GM18505 (cell line): ENCODE measurements around the gene EPHB6.

Source experiments
- ATAC-seq: cut with Tn5 transposase; IDR thresholded peaks from one replicate; pipeline ENCODE4 v1.9.1; 2021; ENCODE audit not compliant: unreplicated experiment
- POLR2A ChIP-seq: IDR thresholded peaks from 4 replicates; pipeline ENCODE4 v1.6.1; 2011; ENCODE audit warnings: borderline replicate concordance; ENCODE audit not compliant: insufficient read depth, insufficient read length; ENCODE audit errors: extremely low read depth

EPHB6 gene, protein sequence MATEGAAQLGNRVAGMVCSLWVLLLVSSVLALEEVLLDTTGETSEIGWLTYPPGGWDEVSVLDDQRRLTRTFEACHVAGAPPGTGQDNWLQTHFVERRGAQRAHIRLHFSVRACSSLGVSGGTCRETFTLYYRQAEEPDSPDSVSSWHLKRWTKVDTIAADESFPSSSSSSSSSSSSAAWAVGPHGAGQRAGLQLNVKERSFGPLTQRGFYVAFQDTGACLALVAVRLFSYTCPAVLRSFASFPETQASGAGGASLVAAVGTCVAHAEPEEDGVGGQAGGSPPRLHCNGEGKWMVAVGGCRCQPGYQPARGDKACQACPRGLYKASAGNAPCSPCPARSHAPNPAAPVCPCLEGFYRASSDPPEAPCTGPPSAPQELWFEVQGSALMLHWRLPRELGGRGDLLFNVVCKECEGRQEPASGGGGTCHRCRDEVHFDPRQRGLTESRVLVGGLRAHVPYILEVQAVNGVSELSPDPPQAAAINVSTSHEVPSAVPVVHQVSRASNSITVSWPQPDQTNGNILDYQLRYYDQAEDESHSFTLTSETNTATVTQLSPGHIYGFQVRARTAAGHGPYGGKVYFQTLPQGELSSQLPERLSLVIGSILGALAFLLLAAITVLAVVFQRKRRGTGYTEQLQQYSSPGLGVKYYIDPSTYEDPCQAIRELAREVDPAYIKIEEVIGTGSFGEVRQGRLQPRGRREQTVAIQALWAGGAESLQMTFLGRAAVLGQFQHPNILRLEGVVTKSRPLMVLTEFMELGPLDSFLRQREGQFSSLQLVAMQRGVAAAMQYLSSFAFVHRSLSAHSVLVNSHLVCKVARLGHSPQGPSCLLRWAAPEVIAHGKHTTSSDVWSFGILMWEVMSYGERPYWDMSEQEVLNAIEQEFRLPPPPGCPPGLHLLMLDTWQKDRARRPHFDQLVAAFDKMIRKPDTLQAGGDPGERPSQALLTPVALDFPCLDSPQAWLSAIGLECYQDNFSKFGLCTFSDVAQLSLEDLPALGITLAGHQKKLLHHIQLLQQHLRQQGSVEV

GRCh38 chr7:142854372-142855113 is at the start of gene EPHB6:
Gene EPHB6, plus strand, starts transcription at chr7:142855076. Its CDS starts 8,152 bp downstream, at chr7:142863228.
- TF ChIP-seq POLR2A: no peak
- peak; percentile 55 for ATAC-seq

- no peak for ATAC-seq
- TF ChIP-seq POLR2A: no peak
These were observed 49.4 kb upstream of the EPHB6 start for GRCh38 chr7:142805350-142806021.

DNA sequence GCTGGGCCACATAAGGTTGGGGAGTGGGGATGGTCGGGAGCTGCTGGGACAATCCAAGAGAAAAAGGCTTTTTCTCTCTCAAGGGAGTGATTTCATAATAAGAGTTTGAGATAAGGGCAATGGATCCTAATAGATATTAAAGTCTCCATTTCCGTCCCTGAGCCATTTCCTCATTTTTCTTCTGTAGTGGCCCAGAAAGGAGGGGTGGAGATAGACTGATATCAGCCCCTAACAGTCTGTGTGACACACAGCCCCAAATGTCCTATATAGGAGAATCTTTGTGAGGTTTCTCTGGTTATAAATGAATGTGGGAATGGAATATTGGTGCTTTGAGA is 48.9 kb upstream of the EPHB6 start:
- TF ChIP-seq POLR2A: no peak
- no peak for ATAC-seq

DNA sequence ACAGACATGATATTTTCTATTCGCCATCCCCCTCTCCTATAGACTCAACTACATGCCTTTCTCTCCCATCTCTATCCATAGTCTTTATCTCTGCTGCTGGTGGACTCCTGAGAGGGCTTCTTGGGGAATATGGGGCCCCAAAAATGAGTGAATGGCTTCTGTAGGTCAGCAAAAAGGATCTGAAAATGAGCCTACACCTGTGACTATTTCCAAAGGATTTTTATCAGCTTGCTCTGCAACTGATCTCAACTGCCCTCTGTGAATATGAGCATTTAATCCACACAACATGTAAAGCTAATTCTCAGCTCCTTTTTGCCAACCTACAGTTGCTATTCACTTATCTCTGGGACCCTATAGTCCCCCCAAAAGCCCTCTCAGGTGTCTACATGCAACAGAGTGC is 47.9 kb upstream of the EPHB6 start:
- ATAC-seq: no peak
- no peak for TF ChIP-seq POLR2A

DNA sequence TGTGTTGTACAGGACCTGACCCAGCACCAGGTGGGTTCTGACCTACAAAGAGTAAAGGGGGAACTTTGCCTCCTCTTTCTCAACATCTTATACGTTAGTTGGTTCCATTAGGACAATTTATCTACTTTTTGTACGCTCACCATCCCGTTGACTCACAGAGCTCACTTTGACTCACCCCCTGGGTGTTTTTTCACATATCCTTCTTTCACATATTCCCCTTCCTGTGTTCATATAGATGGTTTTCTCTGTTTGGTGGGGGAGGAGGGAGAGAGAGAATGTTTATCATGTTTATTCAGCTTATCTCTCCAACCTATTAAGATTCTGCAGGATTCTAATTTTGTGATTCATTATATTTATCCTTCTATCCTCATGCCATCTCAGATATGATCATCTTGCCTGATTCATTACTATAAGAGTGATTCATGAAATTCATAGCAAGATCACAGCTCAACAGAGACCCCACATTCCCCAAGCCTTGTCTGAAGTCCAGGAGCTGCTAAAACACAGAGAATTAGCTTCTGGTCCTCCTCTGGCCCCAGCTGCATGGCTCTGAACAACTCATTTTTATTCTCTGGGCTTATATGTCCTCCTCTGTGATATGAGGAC is 46.9 kb upstream of the EPHB6 start:
- ATAC-seq: no peak
- TF ChIP-seq POLR2A: peak; percentile 16

DNA sequence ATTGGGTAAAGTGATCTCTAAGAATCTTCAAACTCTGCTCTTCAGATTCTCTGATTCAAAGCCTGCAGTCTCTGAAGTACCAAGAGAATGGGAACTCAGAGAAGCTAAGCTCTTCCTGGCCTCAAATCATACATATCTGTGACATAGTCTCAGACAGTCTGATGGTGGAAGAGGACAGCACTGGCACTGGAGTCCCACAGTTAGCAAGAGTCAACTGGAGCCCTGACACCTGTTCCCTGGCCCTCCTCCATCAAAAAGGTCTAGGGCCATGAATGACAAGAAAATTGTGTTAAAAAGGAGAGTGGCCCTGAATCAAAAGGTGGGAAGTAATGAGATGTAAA is 46.4 kb upstream of the EPHB6 start:
- peak; percentile 20 for ATAC-seq
- TF ChIP-seq POLR2A: no peak

GRCh38 chr7:142808802-142809583 is 45.9 kb upstream of the EPHB6 start:
- ATAC-seq: peak; percentile 91
- TF ChIP-seq POLR2A: peak; percentile 76

DNA sequence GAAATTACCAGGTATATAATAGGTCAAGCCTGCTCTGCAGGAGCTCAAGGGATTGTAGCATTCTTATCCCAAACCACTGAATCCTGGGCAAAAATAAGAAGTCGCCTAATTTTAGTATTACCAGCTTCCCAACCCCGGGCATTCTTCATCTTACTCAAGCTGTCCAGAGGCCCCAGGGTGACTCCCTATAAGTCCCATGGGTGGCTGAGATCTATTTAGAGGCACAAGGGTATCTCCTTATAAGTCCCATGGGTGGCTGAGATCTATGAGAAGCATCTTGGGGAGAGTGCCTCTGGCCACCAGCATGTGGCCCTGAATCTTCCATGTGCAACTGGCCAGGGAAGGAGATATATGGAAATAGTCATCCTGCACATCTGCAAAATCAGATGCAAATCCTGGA is 45.2 kb upstream of the EPHB6 start:
- ATAC-seq: no peak
- TF ChIP-seq POLR2A: no peak

- TF ChIP-seq POLR2A: no peak
- ATAC-seq: no peak
These were observed 43.6 kb upstream of the EPHB6 start for GRCh38 chr7:142811154-142811737.

DNA sequence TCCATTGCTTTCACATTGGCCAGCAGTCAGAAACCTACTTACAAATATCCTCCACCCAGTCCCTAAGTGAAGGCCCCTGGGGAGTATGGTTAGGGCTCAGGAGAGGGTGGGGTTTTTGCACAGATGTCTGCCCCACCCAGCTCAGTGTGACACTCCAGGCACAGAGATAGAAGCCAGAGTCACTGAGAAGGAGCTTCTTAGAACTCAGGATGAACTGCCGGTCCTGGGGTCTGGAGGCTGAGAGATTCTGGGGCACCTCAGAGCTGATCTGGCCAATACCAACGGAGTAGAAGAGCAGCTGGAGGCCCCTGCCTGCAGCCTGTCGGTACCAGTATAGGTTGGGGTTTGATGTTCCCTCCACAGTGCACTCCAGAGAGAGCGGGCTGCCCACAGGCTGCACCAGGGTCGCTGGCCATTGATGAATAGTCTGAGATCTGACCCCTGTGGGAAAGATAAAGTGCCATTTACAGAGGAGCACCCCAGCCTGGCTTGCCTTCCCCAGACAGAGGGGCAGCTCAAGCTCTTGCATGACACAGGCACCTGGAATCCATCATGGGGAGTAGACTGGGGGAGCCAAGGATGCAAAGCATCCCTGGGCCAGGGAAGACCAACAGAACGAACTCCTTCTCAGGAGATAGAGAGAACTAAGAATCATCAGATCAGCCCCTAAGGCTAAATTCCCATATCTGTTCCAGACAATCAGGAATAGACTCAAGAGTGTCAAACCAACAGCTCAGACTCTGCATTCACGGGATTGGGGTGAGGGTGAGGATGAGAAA is 42.2 kb upstream of the EPHB6 start:
- TF ChIP-seq POLR2A: no peak
- ATAC-seq: no peak

GRCh38 chr7:142813226-142813625 is 41.6 kb upstream of the EPHB6 start:
- no peak for ATAC-seq
- no peak for TF ChIP-seq POLR2A
